HG02870 (cell line): ENCODE results near the gene POU3F3.

Source experiments
- ATAC-seq: cut with Tn5 transposase; IDR thresholded peaks from one replicate; pipeline ENCODE4 v1.9.1; 2021; ENCODE audit warnings: mild to moderate bottlenecking, moderate library complexity; ENCODE audit not compliant: unreplicated experiment

The POU3F3 gene

GRCh38 chr2:104859766-104860450 lies 6.0 kb downstream of the POU3F3 start:
- no peak for ATAC-seq

- ATAC-seq: no peak
Measured at GRCh38 chr2:104860451-104860790, 6.5 kb downstream of the POU3F3 start.

- no peak for ATAC-seq
Measured at GRCh38 chr2:104861351-104862057, 7.6 kb downstream of the POU3F3 start.

GRCh38 chr2:104862058-104862941 lies 8.4 kb downstream of the POU3F3 start:
- ATAC-seq: no peak

GRCh38 chr2:104863146-104863467 lies 9.2 kb downstream of the POU3F3 start:
- no peak for ATAC-seq

GRCh38 chr2:104863468-104864279 lies 9.8 kb downstream of the POU3F3 start:
- no peak for ATAC-seq

- no peak for ATAC-seq
Measured at GRCh38 chr2:104864280-104865095, 10.6 kb downstream of the POU3F3 start.

GRCh38 chr2:104865096-104865470 lies 11.2 kb downstream of the POU3F3 start:
- ATAC-seq: no peak

GRCh38 chr2:104866122-104866864 lies 12.4 kb downstream of the POU3F3 start:
- no peak for ATAC-seq

GRCh38 chr2:104866883-104867812 lies 13.2 kb downstream of the POU3F3 start:
- no peak for ATAC-seq

GRCh38 chr2:104867813-104868504 lies 14.0 kb downstream of the POU3F3 start:
- ATAC-seq: no peak

GRCh38 chr2:104868505-104868866 lies 14.6 kb downstream of the POU3F3 start:
- no peak for ATAC-seq

GRCh38 chr2:104870100-104870975 lies 16.4 kb downstream of the POU3F3 start:
- ATAC-seq: no peak

GRCh38 chr2:104871649-104871971 lies 17.7 kb downstream of the POU3F3 start:
- ATAC-seq: no peak

- no peak for ATAC-seq
Measured at GRCh38 chr2:104871972-104872865, 18.3 kb downstream of the POU3F3 start.
